Gastroesophageal sphincter (tissue), 4 donors: ENCODE data around the gene DCLK2. TPM values are rescaled to one million over a fixed set of nuclear protein-coding genes. Genes with fewer than 3 reads are reported as not detected.

ENCODE experiments used
- ATAC-seq: fragments of 150-250 bp; one replicate; pipeline ENCODE4 v1.9.1; 2016; ENCODE audit warnings: mild to moderate bottlenecking, moderate library complexity
- H3K27ac ChIP-seq, 4 donors: fragments of 200-600 bp; sonication (generic) in 3 of 4; 1 replicate in 3 of 4; 2 replicates in 1 of 4; pipeline ENCODE4 v1.5.1; 2016 to 2019
- H3K27me3 ChIP-seq: fragments of 200-600 bp; sonication (generic); one replicate; pipeline ENCODE4 v1.5.1; 2019
- H3K36me3 ChIP-seq, 2 donors: fragments of 200-600 bp; sonication (generic); one replicate each; pipeline ENCODE4 v1.5.1; 2019; ENCODE audit warnings: control low read depth in 1 of 2
- H3K4me1 ChIP-seq, 3 donors: fragments of 200-600 bp; sonication (generic); 1 replicate in 2 of 3; 2 replicates in 1 of 3; pipeline ENCODE4 v1.5.1; 2016 to 2019; ENCODE audit warnings: control low read depth in 2 of 3
- H3K4me3 ChIP-seq, 2 donors: fragments of 200-600 bp; sonication (generic); one replicate each; pipeline ENCODE4 v1.5.1; 2019; ENCODE audit warnings: mild to moderate bottlenecking in 1 of 2, moderate library complexity in 1 of 2
- H3K9me3 ChIP-seq, 3 donors: fragments of 200-600 bp; sonication (generic); one replicate each; pipeline ENCODE4 v1.5.1; 2017 to 2019; ENCODE audit warnings: control low read depth in 2 of 3
- CTCF ChIP-seq, 4 experiments: fragments of 200-600 bp in 2 of 4; fragments of 450-650 bp in 2 of 4; sonication (generic) in 1 of 4; IDR thresholded peaks; one replicate each; pipeline ENCODE4 v1.5.1; 2017 to 2019; ENCODE audit warnings: antibody characterized with exemption in 4 of 4, mild to moderate bottlenecking in 2 of 4, moderate library complexity in 2 of 4
- EP300 ChIP-seq: sonication (generic); formaldehyde crosslinking; IDR thresholded peaks from one replicate; pipeline ENCODE4 v1.6.1; 2017; ENCODE audit warnings: antibody characterized with exemption, mild to moderate bottlenecking
- POLR2A ChIP-seq, 2 donors: fragments of 450-650 bp; IDR thresholded peaks; one replicate each; pipeline ENCODE4 v1.6.1; 2017; ENCODE audit warnings: antibody characterized with exemption in 2 of 2, mild to moderate bottlenecking in 2 of 2, moderate library complexity in 1 of 2
- POLR2AphosphoS5 ChIP-seq: sonication (generic); formaldehyde crosslinking; IDR thresholded peaks from one replicate; pipeline ENCODE4 v1.6.1; 2017; ENCODE audit warnings: antibody characterized with exemption
- WGBS, 2 donors: methylation state at CpG; one replicate each; pipeline ENCODE4 v1.1.5; 2018; ENCODE audit warnings: low coverage in 1 of 2; 5-methylcytosine and 5-hydroxymethylcytosine counted together
- small RNA-seq, 4 donors: library from RNA; depleted of rRNA; stranded (forward); fragments of <200 nt; gene quantifications; one replicate each; pipeline ENCODE3, GENCODE V24; 2016
- total RNA-seq, 4 donors: library from RNA; depleted of rRNA; stranded (reverse); fragments of >200 nt; gene quantifications; one replicate each; pipeline ENCODE4 v1.1.0, GENCODE V29; 2016

The DCLK2 gene
- total RNA-seq, 4 donors from 2014 or later, result 17.1 to 33.0 (median 19.7) TPM

GRCh38 chr4:150299816-150300215 lies 221.6 kb downstream of the DCLK2 start:
- ATAC-seq, result no peak
- no peak overlapping the region for H3K4me3 ChIP-seq
- no peaks in the 10 kb centered on the region for H3K27me3 ChIP-seq
- WGBS, 2 donors, result 91 to 94% methylated on average over 4 of the region's 4 CpGs
- H3K36me3 ChIP-seq, result no peaks in the 10 kb centered on the region
- no peaks in the 10 kb centered on the region for H3K9me3 ChIP-seq
- TF ChIP-seq POLR2AphosphoS5 (no peak), EP300 (no peak), POLR2A (IDR thresholded peaks at IDR 0.05) (no peak), CTCF (IDR thresholded peaks at IDR 0.05) (no peak)
- no peaks in the 10 kb centered on the region for H3K4me1 ChIP-seq
- no peak overlapping the region for H3K27ac ChIP-seq

GRCh38 chr4:150302553-150302952 lies 224.3 kb downstream of the DCLK2 start:
- peak; percentile 50 for ATAC-seq
- H3K9me3 ChIP-seq, result no peaks in the 10 kb centered on the region
- no peaks in the 10 kb centered on the region for H3K27me3 ChIP-seq
- H3K27ac ChIP-seq, result no peak overlapping the region
- WGBS, 2 donors, result 42 to 69% methylated on average over 4 of the region's 4 CpGs
- H3K36me3 ChIP-seq, result no peaks in the 10 kb centered on the region
- H3K4me1 ChIP-seq, result peaks cover 0 to 5% (median 0%) of the 10 kb centered on the region in 3 donors
- H3K4me3 ChIP-seq, result no peak overlapping the region
- peak; percentile 31 for TF ChIP-seq POLR2AphosphoS5
- no peak for TF ChIP-seq POLR2A (IDR thresholded peaks at IDR 0.05)

GRCh38 chr4:150305995-150306394 lies 227.8 kb downstream of the DCLK2 start:
- ATAC-seq, result no peak
- Histone ChIP-seq H3K27me3 (no peaks in the 10 kb centered on the region), H3K36me3 (peaks cover 0 to 10% of the 10 kb centered on the region in 2 donors), H3K27ac (no peak overlapping the region), H3K4me1 (peaks cover 0 to 5% (median 0%) of the 10 kb centered on the region in 3 donors), H3K9me3 (no peaks in the 10 kb centered on the region), H3K4me3 (no peak overlapping the region)
- WGBS, 2 donors, result 8 to 19% methylated on average over 2 of the region's 2 CpGs
- TF ChIP-seq CTCF (IDR thresholded peaks at IDR 0.05), result no peak
- TF ChIP-seq POLR2A (IDR thresholded peaks at IDR 0.05), result no peak
- TF ChIP-seq POLR2AphosphoS5, result no peak
- TF ChIP-seq EP300, result no peak

- Histone ChIP-seq H3K9me3 (no peaks in the 10 kb centered on the region), H3K4me1 (peaks cover 0 to 5% (median 0%) of the 10 kb centered on the region in 3 donors), H3K27ac (no peak overlapping the region), H3K4me3 (no peak overlapping the region), H3K36me3 (peaks cover 0 to 10% of the 10 kb centered on the region in 2 donors), H3K27me3 (no peaks in the 10 kb centered on the region)
- TF ChIP-seq EP300 (no peak), POLR2AphosphoS5 (no peak), CTCF (IDR thresholded peaks at IDR 0.05) (no peak), POLR2A (IDR thresholded peaks at IDR 0.05) (no peak)
- ATAC-seq, result no peak
- 90 to 100% methylated on average over 1 of the region's 1 CpG for WGBS, 2 donors
These were observed 228.5 kb downstream of the DCLK2 start for GRCh38 chr4:150306719-150307118.

Small RNA genes within 50 kb of the gene (small RNA-seq; reads per million reads assigned to genes)
- 0 reads per million in 4 donors for gene RNU7-194P
